ENCODE data around the gene MGMT.

- no peak for TF ChIP-seq CTCF (IDR thresholded peaks at IDR 0.05)
- TF ChIP-seq POLR2A (IDR thresholded peaks at IDR 0.05): no peak
Observed at GRCh38 chr10:129518793-129519192, 51.8 kb downstream of the MGMT start.
